Ectodermal cell (in vitro differentiated cells): Measurements from ENCODE around the gene CACNA1E.
"Not testable (repeated sequence)": the region's sequence is repeated elsewhere in the genome, so short reads cannot be mapped to it uniquely, and the experiment has no call there.

Experiments used
- H3K27ac ChIP-seq: 2 replicates; pipeline ENCODE4 v1.7.0; 2013; ENCODE audit warnings: mild to moderate bottlenecking, low read depth, low read length; ENCODE audit not compliant: insufficient read depth, poor library complexity, severe bottlenecking
- H3K27me3 ChIP-seq: 2 replicates; pipeline ENCODE4 v1.7.0; 2013; ENCODE audit warnings: mild to moderate bottlenecking, low read length; ENCODE audit not compliant: insufficient read depth, control insufficient read depth, poor library complexity, severe bottlenecking
- H3K36me3 ChIP-seq: one replicate; pipeline ENCODE4 v1.7.0; 2013; ENCODE audit warnings: low read length; ENCODE audit not compliant: control insufficient read depth, insufficient read depth
- H3K4me1 ChIP-seq: one replicate; pipeline ENCODE4 v1.7.0; 2013; ENCODE audit warnings: low read length; ENCODE audit not compliant: control insufficient read depth, insufficient read depth
- H3K4me3 ChIP-seq: 2 replicates; pipeline ENCODE4 v1.7.0; 2013; ENCODE audit warnings: low read depth, low read length, control low read depth; ENCODE audit not compliant: insufficient read depth
- H3K9me3 ChIP-seq: 2 replicates; pipeline ENCODE4 v1.7.0; 2013; ENCODE audit warnings: mild to moderate bottlenecking, low read length, moderate library complexity; ENCODE audit not compliant: control insufficient read depth
- WGBS, 2 experiments: methylation state at CpG; one replicate each; pipeline ENCODE4 v1.1.7; 2013; ENCODE audit warnings: missing lambda C conversion rate in 2 of 2; 5-methylcytosine and 5-hydroxymethylcytosine counted together

Gene CACNA1E

GRCh38 chr1:181538836-181539235 lies 55.5 kb downstream of the CACNA1E start:
- no peaks in the 10 kb centered on the region for H3K27me3 ChIP-seq
- H3K4me3 ChIP-seq = no peak overlapping the region
- 38 to 42% methylated on average over 2 of the region's 2 CpGs for WGBS, 2 experiments
- no peaks in the 10 kb centered on the region for H3K9me3 ChIP-seq
- no peak overlapping the region for H3K27ac ChIP-seq
- H3K4me1 ChIP-seq = no peaks in the 10 kb centered on the region
- no peaks in the 10 kb centered on the region for H3K36me3 ChIP-seq

- Histone ChIP-seq H3K4me3 (no peak overlapping the region), H3K27me3 (no peaks in the 10 kb centered on the region), H3K9me3 (no peaks in the 10 kb centered on the region), H3K27ac (no peak overlapping the region), H3K36me3 (no peaks in the 10 kb centered on the region), H3K4me1 (peaks cover 9% of the 10 kb centered on the region)
- 92 to 93% methylated on average over 5 of the region's 5 CpGs for WGBS, 2 experiments
These were observed 58.1 kb downstream of the CACNA1E start for GRCh38 chr1:181541458-181541857.

- H3K4me3 ChIP-seq = no peak overlapping the region
- H3K27me3 ChIP-seq = no peaks in the 10 kb centered on the region
- peaks cover 9% of the 10 kb centered on the region for H3K4me1 ChIP-seq
- H3K27ac ChIP-seq = no peak overlapping the region
- H3K9me3 ChIP-seq = no peaks in the 10 kb centered on the region
- H3K36me3 ChIP-seq = no peaks in the 10 kb centered on the region
- 86 to 92% methylated on average over 1 to 2 of the region's 2 CpGs for WGBS, 2 experiments
These were observed 58.6 kb downstream of the CACNA1E start for GRCh38 chr1:181541947-181542346.

GRCh38 chr1:181542406-181542805 lies 59.1 kb downstream of the CACNA1E start:
- not testable (repeated sequence) for H3K27me3 ChIP-seq, H3K4me3 ChIP-seq, H3K9me3 ChIP-seq, H3K27ac ChIP-seq, H3K36me3 ChIP-seq, H3K4me1 ChIP-seq
- 90 to 96% methylated on average over 4 of the region's 4 CpGs for WGBS, 2 experiments

GRCh38 chr1:181545395-181545794 lies 62.1 kb downstream of the CACNA1E start:
- Histone ChIP-seq H3K27ac (no peak overlapping the region), H3K4me3 (no peak overlapping the region), H3K9me3 (no peaks in the 10 kb centered on the region), H3K4me1 (peaks cover 12% of the 10 kb centered on the region), H3K36me3 (no peaks in the 10 kb centered on the region), H3K27me3 (no peaks in the 10 kb centered on the region)
- WGBS, 2 experiments = 51 to 62% methylated on average over 4 of the region's 4 CpGs

- H3K36me3 ChIP-seq = no peaks in the 10 kb centered on the region
- no peaks in the 10 kb centered on the region for H3K9me3 ChIP-seq
- H3K4me1 ChIP-seq = peaks cover 21% of the 10 kb centered on the region
- H3K27me3 ChIP-seq = no peaks in the 10 kb centered on the region
- no peak overlapping the region for H3K4me3 ChIP-seq
- WGBS, 2 experiments = 92 to 97% methylated on average over 2 of the region's 2 CpGs
- H3K27ac ChIP-seq = no peak overlapping the region
These were observed 65.2 kb downstream of the CACNA1E start for GRCh38 chr1:181548497-181548896.

- WGBS, 2 experiments = 59 to 61% methylated on average over 6 of the region's 6 CpGs
- no peak overlapping the region for H3K4me3 ChIP-seq
- no peaks in the 10 kb centered on the region for H3K36me3 ChIP-seq
- H3K4me1 ChIP-seq = peaks cover 15% of the 10 kb centered on the region
- H3K9me3 ChIP-seq = no peaks in the 10 kb centered on the region
- H3K27ac ChIP-seq = no peak overlapping the region
- no peaks in the 10 kb centered on the region for H3K27me3 ChIP-seq
These were observed 67.9 kb downstream of the CACNA1E start for GRCh38 chr1:181551249-181551648.

GRCh38 chr1:181551754-181552153 lies 68.4 kb downstream of the CACNA1E start:
- peaks cover 18% of the 10 kb centered on the region for H3K4me1 ChIP-seq
- no peaks in the 10 kb centered on the region for H3K36me3 ChIP-seq
- no peaks in the 10 kb centered on the region for H3K9me3 ChIP-seq
- 91 to 94% methylated on average over 3 of the region's 3 CpGs for WGBS, 2 experiments
- no peak overlapping the region for H3K4me3 ChIP-seq
- no peaks in the 10 kb centered on the region for H3K27me3 ChIP-seq
- no peak overlapping the region for H3K27ac ChIP-seq

GRCh38 chr1:181554465-181554864 lies 71.1 kb downstream of the CACNA1E start:
- Histone ChIP-seq H3K4me3 (no peak overlapping the region), H3K9me3 (no peaks in the 10 kb centered on the region), H3K36me3 (no peaks in the 10 kb centered on the region), H3K27me3 (no peaks in the 10 kb centered on the region), H3K4me1 (peaks cover 18% of the 10 kb centered on the region), H3K27ac (no peak overlapping the region)
- 96 to 97% methylated on average over 4 of the region's 4 CpGs for WGBS, 2 experiments

GRCh38 chr1:181556631-181557030 lies 73.3 kb downstream of the CACNA1E start:
- peaks cover 10% of the 10 kb centered on the region for H3K4me1 ChIP-seq
- 57 to 76% methylated on average over 2 of the region's 2 CpGs for WGBS, 2 experiments
- H3K27me3 ChIP-seq = no peaks in the 10 kb centered on the region
- no peak overlapping the region for H3K4me3 ChIP-seq
- H3K9me3 ChIP-seq = no peaks in the 10 kb centered on the region
- H3K36me3 ChIP-seq = no peaks in the 10 kb centered on the region
- H3K27ac ChIP-seq = no peak overlapping the region

GRCh38 chr1:181557313-181557712 lies 74.0 kb downstream of the CACNA1E start:
- no peaks in the 10 kb centered on the region for H3K9me3 ChIP-seq
- H3K4me3 ChIP-seq = no peak overlapping the region
- WGBS, 2 experiments = 92 to 93% methylated on average over 4 of the region's 4 CpGs
- no peaks in the 10 kb centered on the region for H3K36me3 ChIP-seq
- H3K27me3 ChIP-seq = no peaks in the 10 kb centered on the region
- H3K4me1 ChIP-seq = peaks cover 7% of the 10 kb centered on the region
- no peak overlapping the region for H3K27ac ChIP-seq
